Epithelial cell of proximal tubule (primary cell): Measurements from ENCODE around the gene RIMS4. TPM values are rescaled to one million over a fixed set of nuclear protein-coding genes. Genes with fewer than 3 reads are reported as not detected.

Experiments used
- DNase-seq: peaks from one replicate; pipeline ENCODE4 v3.0.0-alpha.2; 2011; ENCODE audit warnings: low read depth
- H3K4me3 ChIP-seq: 2 replicates; pipeline ENCODE4 v1.5.1; 2011; ENCODE audit warnings: low read depth, mild to moderate bottlenecking, low read length
- total RNA-seq: library from RNA; depleted of rRNA; stranded (reverse); fragments of >200 nt; gene quantifications from 2 replicates; pipeline ENCODE4 v1.2.3, GENCODE V29; 2015
- TF ChIP-seq, protein P1 (sequence below): conservative IDR thresholded peaks from 2 replicates; pipeline ENCODE4 v1.5.1; 2012; ENCODE audit warnings: low read depth, mild to moderate bottlenecking, low read length

Gene RIMS4
- total RNA-seq, 1 donor from 2014 or later = not detected

GRCh38 chr20:44759595-44759994 lies 50.8 kb downstream of the RIMS4 start:
- TF ChIP-seq, protein P1, sequence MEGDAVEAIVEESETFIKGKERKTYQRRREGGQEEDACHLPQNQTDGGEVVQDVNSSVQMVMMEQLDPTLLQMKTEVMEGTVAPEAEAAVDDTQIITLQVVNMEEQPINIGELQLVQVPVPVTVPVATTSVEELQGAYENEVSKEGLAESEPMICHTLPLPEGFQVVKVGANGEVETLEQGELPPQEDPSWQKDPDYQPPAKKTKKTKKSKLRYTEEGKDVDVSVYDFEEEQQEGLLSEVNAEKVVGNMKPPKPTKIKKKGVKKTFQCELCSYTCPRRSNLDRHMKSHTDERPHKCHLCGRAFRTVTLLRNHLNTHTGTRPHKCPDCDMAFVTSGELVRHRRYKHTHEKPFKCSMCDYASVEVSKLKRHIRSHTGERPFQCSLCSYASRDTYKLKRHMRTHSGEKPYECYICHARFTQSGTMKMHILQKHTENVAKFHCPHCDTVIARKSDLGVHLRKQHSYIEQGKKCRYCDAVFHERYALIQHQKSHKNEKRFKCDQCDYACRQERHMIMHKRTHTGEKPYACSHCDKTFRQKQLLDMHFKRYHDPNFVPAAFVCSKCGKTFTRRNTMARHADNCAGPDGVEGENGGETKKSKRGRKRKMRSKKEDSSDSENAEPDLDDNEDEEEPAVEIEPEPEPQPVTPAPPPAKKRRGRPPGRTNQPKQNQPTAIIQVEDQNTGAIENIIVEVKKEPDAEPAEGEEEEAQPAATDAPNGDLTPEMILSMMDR = no peak
- DNase-seq = no peak
- H3K4me3 ChIP-seq = no peak overlapping the region

DNA sequence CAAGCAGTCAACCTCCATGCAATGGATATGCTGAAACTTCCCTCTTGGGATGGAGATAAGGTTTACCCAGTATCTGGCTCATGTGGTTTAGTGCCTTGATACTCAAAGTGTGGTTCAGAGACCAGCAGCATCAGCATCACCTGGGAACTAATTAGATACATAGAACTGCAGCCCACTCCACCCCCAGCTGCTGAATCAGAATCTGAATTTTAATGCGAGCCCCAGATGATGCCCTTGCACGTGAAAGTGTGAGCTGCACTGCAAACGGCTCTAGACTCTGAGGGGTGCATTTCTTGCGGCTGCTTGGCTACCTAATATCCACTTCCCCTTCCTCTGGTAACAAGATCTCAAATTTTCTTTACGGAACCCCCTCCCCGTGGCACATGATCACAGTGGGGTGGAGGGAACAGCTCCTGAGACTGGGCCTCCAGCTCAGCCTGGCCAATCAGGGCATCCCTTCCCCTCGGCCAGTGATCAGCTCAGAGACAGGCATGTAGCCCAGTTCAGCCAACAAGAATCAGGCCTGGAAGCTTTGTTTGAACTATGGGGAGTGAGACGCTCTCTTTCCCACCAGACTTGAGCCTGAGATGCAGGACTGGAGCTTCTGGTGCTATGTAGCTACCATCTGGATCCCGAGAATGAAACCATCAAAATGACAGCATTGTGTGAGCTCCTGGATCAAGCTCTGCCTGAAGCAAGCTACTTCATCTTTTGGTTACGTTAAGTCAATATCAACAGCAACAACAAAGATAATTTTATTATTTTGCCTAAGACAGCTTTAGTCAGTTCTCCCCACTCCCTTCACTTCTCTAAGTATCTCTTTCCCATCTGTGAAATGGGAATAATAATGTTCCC lies 51.9 kb downstream of the RIMS4 start:
- no peak overlapping the region for H3K4me3 ChIP-seq
- TF ChIP-seq, protein P1 = no peak
- DNase-seq = no peak

DNA sequence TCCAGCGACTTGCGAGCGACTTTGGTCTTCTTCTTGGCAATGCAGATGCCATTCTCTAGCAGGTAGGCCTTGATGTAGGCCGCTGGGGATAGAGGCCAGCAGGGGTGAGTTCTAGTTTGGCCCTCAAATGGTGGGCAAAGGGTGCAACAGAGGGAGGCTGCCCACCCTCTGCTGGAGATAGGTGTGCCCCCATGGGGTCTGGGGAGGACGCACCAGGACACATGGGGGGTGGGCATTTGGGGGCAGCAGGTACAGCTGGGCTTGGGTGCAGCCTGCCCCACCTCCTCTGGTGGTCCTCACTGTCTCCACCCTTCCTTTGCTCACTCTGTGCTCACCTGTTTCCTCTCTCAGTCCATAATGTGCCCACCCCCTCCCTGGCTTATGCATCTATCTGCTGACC lies 53.4 kb downstream of the RIMS4 start:
- TF ChIP-seq, protein P1 = no peak
- no peak for DNase-seq
- H3K4me3 ChIP-seq = no peak overlapping the region

DNA sequence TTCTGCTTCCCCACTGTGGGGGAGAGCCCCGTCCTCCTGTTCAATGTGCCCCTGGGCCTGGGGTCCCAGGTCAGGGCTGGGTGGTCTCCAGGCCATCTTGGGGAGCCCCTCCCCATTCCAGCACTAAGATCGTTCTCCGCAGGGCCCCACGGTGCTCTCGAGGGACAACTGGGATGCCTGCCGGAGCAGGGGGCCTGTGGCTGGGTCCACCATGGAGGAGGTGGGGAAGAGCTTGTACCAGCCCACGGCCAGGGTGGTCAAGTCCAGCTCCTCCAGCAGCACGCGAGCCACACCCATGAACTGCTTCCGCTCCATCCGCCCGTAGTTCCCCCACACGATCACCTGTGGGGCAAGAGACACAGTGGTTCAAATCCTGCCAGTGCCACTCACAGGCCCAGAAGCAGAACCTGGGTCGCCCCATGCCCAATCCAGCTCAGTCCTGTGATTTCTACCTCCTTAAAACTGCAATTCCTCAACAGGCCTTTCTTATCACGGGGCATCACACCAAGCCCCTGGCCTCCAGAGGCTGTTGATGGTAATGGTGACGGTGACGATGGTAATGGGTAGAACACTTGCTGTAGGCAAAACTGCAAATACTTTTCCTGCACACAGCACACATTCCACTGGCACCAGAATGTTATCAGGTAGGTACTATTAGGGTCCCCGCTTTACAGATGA lies 54.2 kb downstream of the RIMS4 start:
- no peak overlapping the region for H3K4me3 ChIP-seq
- TF ChIP-seq, protein P1 = no peak

DNA sequence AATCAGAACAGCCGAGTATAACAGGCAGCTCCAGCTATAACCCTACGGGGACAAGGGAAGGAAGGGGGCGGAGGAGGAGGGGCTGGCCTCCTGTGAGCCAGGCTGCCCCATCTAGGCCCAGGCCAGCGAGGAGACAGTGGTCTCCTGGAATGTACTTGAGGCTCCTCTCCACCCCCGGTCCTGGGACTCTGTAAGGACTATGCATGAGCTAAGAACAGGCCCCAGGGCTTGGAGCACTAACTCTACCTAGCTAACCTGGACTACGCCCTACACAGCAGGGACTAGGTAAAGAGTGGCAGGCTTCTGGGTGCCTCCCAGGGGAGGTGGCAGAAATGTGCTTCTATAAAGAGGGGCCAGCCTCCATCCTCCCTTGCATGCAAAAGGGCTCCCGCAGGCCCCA lies 55.8 kb downstream of the RIMS4 start:
- H3K4me3 ChIP-seq = no peak overlapping the region
- no peak for DNase-seq
- TF ChIP-seq, protein P1 = no peak

More for the DNA sequence above, 54.2 kb downstream of the RIMS4 start:
- DNase-seq = no peak

GRCh38 chr20:44752099-44752931 lies 58.0 kb downstream of the RIMS4 start:
- H3K4me3 ChIP-seq = no peak overlapping the region
- no peak for DNase-seq
- TF ChIP-seq, protein P1 = no peak
